Mucosa of rectum (tissue), 2 donors: ENCODE data around the gene MIS18BP1.

Experiments
- H3K27ac ChIP-seq, 2 donors: one replicate each; pipeline ENCODE4 v1.7.0; 2013; ENCODE audit warnings: inconsistent platforms in 2 of 2, low read depth in 2 of 2, low read length in 2 of 2
- H3K27me3 ChIP-seq, 2 donors: one replicate each; pipeline ENCODE4 v1.7.0; 2013; ENCODE audit warnings: low read length in 2 of 2; ENCODE audit not compliant: control insufficient read depth in 2 of 2, insufficient read depth in 2 of 2
- H3K36me3 ChIP-seq, 2 donors: one replicate each; pipeline ENCODE4 v1.7.0; 2013; ENCODE audit warnings: low read length in 2 of 2; ENCODE audit not compliant: control insufficient read depth in 2 of 2, insufficient read depth in 2 of 2
- H3K4me1 ChIP-seq, 2 donors: one replicate each; pipeline ENCODE4 v1.7.0; 2013; ENCODE audit warnings: low read length in 2 of 2, mild to moderate bottlenecking in 1 of 2; ENCODE audit not compliant: control insufficient read depth in 2 of 2, insufficient read depth in 2 of 2
- H3K4me3 ChIP-seq, 2 donors: one replicate each; pipeline ENCODE4 v1.7.0; 2013; ENCODE audit warnings: low read length in 2 of 2
- H3K9ac ChIP-seq, 2 donors: one replicate each; pipeline ENCODE4 v1.7.0; 2013; ENCODE audit warnings: low read length in 2 of 2, low read depth in 1 of 2, mild to moderate bottlenecking in 1 of 2
- H3K9me3 ChIP-seq, 2 donors: one replicate each; pipeline ENCODE4 v1.7.0; 2013; ENCODE audit warnings: low read length in 2 of 2; ENCODE audit not compliant: control insufficient read depth in 2 of 2
- donor health status: healthy.
- donor health status: Normal muscosa, but diverticular disease.

MIS18BP1 gene

GRCh38 chr14:45156067-45156466 is 96.9 kb downstream of the MIS18BP1 start:
- H3K27ac ChIP-seq = no peak overlapping the region
- H3K27me3 ChIP-seq = no peaks in the 10 kb centered on the region
- H3K9ac ChIP-seq = no peak overlapping the region
- H3K9me3 ChIP-seq = no peaks in the 10 kb centered on the region
- H3K36me3 ChIP-seq = no peaks in the 10 kb centered on the region
- no peak overlapping the region for H3K4me3 ChIP-seq
- no peaks in the 10 kb centered on the region for H3K4me1 ChIP-seq
